Hepatic stellate cell (primary cell): Measurements from ENCODE around the gene ARHGEF16.

Experiments used
- DNase-seq: peaks from one replicate; pipeline ENCODE4 v3.0.0; 2011; ENCODE audit warnings: low spot score

ARHGEF16 gene

GRCh38 chr1:3456964-3457909, 2.8 kb downstream of the ARHGEF16 start:
- DNase-seq: no peak

- no peak for DNase-seq
Observed at GRCh38 chr1:3457910-3458883, 3.7 kb downstream of the ARHGEF16 start.

GRCh38 chr1:3459051-3459908, 4.8 kb downstream of the ARHGEF16 start:
- DNase-seq: no peak

- no peak for DNase-seq
Observed at GRCh38 chr1:3459940-3460671, 5.6 kb downstream of the ARHGEF16 start.

- peak; percentile 83 for DNase-seq
Observed at GRCh38 chr1:3460672-3461131, 6.2 kb downstream of the ARHGEF16 start.

- DNase-seq: no peak
Observed at GRCh38 chr1:3461238-3461933, 6.9 kb downstream of the ARHGEF16 start.

GRCh38 chr1:3461934-3462275, 7.4 kb downstream of the ARHGEF16 start:
- no peak for DNase-seq

- DNase-seq: no peak
Observed at GRCh38 chr1:3462356-3463012, 8.0 kb downstream of the ARHGEF16 start.

GRCh38 chr1:3463013-3463385, 8.5 kb downstream of the ARHGEF16 start:
- no peak for DNase-seq

GRCh38 chr1:3463408-3463863, 9.0 kb downstream of the ARHGEF16 start:
- DNase-seq: no peak

GRCh38 chr1:3463891-3464648, 9.6 kb downstream of the ARHGEF16 start:
- no peak for DNase-seq

GRCh38 chr1:3464649-3465025, 10.2 kb downstream of the ARHGEF16 start:
- DNase-seq: no peak

GRCh38 chr1:3465091-3465934, 10.8 kb downstream of the ARHGEF16 start:
- no peak for DNase-seq

- DNase-seq: no peak
Observed at GRCh38 chr1:3465935-3466321, 11.5 kb downstream of the ARHGEF16 start.

- DNase-seq: no peak
Observed at GRCh38 chr1:3466366-3467075, 12.1 kb downstream of the ARHGEF16 start.

- DNase-seq: no peak
Observed at GRCh38 chr1:3467096-3468036, 12.9 kb downstream of the ARHGEF16 start.
